Mesendoderm (in vitro differentiated cells): Measurements from ENCODE around the gene MAP6.

Source experiments
- DNase-seq: peaks from one replicate; pipeline ENCODE4 v3.0.0; 2013
- H2AK5ac ChIP-seq: 2 replicates; pipeline ENCODE4 v1.6.1; 2013; ENCODE audit warnings: low read length, inconsistent platforms
- H2BK120ac ChIP-seq: 2 replicates; pipeline ENCODE4 v1.6.1; 2013; ENCODE audit warnings: low read depth, mild to moderate bottlenecking, low read length, moderate library complexity, mixed read lengths
- H2BK15ac ChIP-seq: replicated peaks from 2 replicates; pipeline ENCODE4 v1.6.1; 2013; ENCODE audit warnings: low read depth, mild to moderate bottlenecking, moderate library complexity
- H2BK5ac ChIP-seq: 2 replicates; pipeline ENCODE4 v1.6.1; 2013; ENCODE audit warnings: low read length, inconsistent platforms
- H3K18ac ChIP-seq: 2 replicates; pipeline ENCODE4 v1.6.1; 2013; ENCODE audit warnings: mild to moderate bottlenecking, low read length, mixed read lengths
- H3K23ac ChIP-seq: one replicate; pipeline ENCODE4 v1.6.1; 2013; ENCODE audit warnings: low read length
- H3K27ac ChIP-seq: 2 replicates; pipeline ENCODE4 v1.5.1; 2013; ENCODE audit warnings: low read depth, mild to moderate bottlenecking, inconsistent platforms, low read length, moderate library complexity
- H3K27me3 ChIP-seq: 2 replicates; pipeline ENCODE4 v1.6.1; 2013; ENCODE audit warnings: low read length, control low read depth, mild to moderate bottlenecking, inconsistent platforms; ENCODE audit not compliant: insufficient read depth, poor library complexity
- H3K36me3 ChIP-seq: 2 replicates; pipeline ENCODE4 v1.6.1; 2013; ENCODE audit warnings: low read length, inconsistent platforms; ENCODE audit not compliant: control insufficient read depth, insufficient read depth
- H3K4ac ChIP-seq: one replicate; pipeline ENCODE4 v1.6.1; 2013; ENCODE audit warnings: low read depth, mild to moderate bottlenecking, low read length, moderate library complexity
- H3K4me1 ChIP-seq: 2 replicates; pipeline ENCODE4 v1.6.1; 2013; ENCODE audit warnings: low read depth, low read length, inconsistent platforms; ENCODE audit not compliant: control insufficient read depth
- H3K4me2 ChIP-seq: 2 replicates; pipeline ENCODE4 v1.6.1; 2013; ENCODE audit warnings: low read length
- H3K4me3 ChIP-seq: 2 replicates; pipeline ENCODE4 v1.5.1; 2013; ENCODE audit warnings: mild to moderate bottlenecking, low read length
- H3K56ac ChIP-seq: one replicate; pipeline ENCODE4 v1.6.1; 2013; ENCODE audit warnings: low read length
- H3K79me1 ChIP-seq: 2 replicates; pipeline ENCODE4 v1.6.1; 2013; ENCODE audit warnings: low read length, inconsistent platforms
- H3K79me2 ChIP-seq: 2 replicates; pipeline ENCODE4 v1.6.1; 2013; ENCODE audit warnings: mild to moderate bottlenecking, low read length; ENCODE audit not compliant: control insufficient read depth, insufficient read depth
- H3K9ac ChIP-seq: 2 replicates; pipeline ENCODE4 v1.6.1; 2013; ENCODE audit warnings: low read length, inconsistent platforms
- H4K5ac ChIP-seq: one replicate; pipeline ENCODE4 v1.6.1; 2013; ENCODE audit warnings: low read length
- H4K8ac ChIP-seq: one replicate; pipeline ENCODE4 v1.6.1; 2013; ENCODE audit warnings: low read depth, mild to moderate bottlenecking, control low read depth, low read length, moderate library complexity
- WGBS: extraction: QIAGEN DNeasy Blood & Tissue Kit; methylation state at CpG from one replicate; pipeline ENCODE4 v1.1.7; 2013; ENCODE audit warnings: low lambda C conversion rate, missing lambda C conversion rate; ENCODE audit not compliant: insufficient coverage; ENCODE audit errors: extremely low coverage; 5-methylcytosine and 5-hydroxymethylcytosine counted together

Gene MAP6

GRCh38 chr11:75664389-75664788, 4.4 kb downstream of the MAP6 start:
- Histone ChIP-seq H3K18ac (no peak overlapping the region), H3K36me3 (no peaks in the 10 kb centered on the region), H2AK5ac (no peak overlapping the region), H3K4me2 (no peak overlapping the region), H3K79me1 (no peaks in the 10 kb centered on the region), H3K4me1 (peaks cover 3% of the 10 kb centered on the region), H3K56ac (no peak overlapping the region), H4K8ac (no peak overlapping the region), H3K4ac (no peak overlapping the region), H3K79me2 (no peaks in the 10 kb centered on the region), H3K27me3 (peaks cover 41% of the 10 kb centered on the region), H3K27ac (no peak overlapping the region), H2BK15ac (no peak overlapping the region), H2BK120ac (no peak overlapping the region), H3K9ac (no peak overlapping the region), H2BK5ac (no peak overlapping the region), H4K5ac (no peak overlapping the region), H3K4me3 (no peak overlapping the region), H3K23ac (no peak overlapping the region)
- no peak for DNase-seq
- WGBS = no CpG with 5 or more reads among the region's 1 CpG

GRCh38 chr11:75663808-75664207, 5.0 kb downstream of the MAP6 start:
- peak; percentile 63 for DNase-seq
- no peak overlapping the region for H2AK5ac ChIP-seq
- no peak overlapping the region for H3K9ac ChIP-seq
- no peak overlapping the region for H3K4me2 ChIP-seq
- WGBS = no CpG with 5 or more reads among the region's 1 CpG
- peaks cover 3% of the 10 kb centered on the region for H3K4me1 ChIP-seq
- no peaks in the 10 kb centered on the region for H3K79me2 ChIP-seq
- no peaks in the 10 kb centered on the region for H3K36me3 ChIP-seq
- peak overlapping the region; percentile 17 for H3K56ac ChIP-seq
- no peak overlapping the region for H3K23ac ChIP-seq
- no peak overlapping the region for H2BK5ac ChIP-seq
- H4K5ac ChIP-seq = no peak overlapping the region
- no peak overlapping the region for H3K4ac ChIP-seq
- no peak overlapping the region for H3K27ac ChIP-seq
- peaks cover 36% of the 10 kb centered on the region for H3K27me3 ChIP-seq
- no peak overlapping the region for H3K4me3 ChIP-seq
- H3K79me1 ChIP-seq = no peaks in the 10 kb centered on the region
- no peak overlapping the region for H4K8ac ChIP-seq
- no peak overlapping the region for H2BK15ac ChIP-seq
- no peak overlapping the region for H3K18ac ChIP-seq
- no peak overlapping the region for H2BK120ac ChIP-seq

GRCh38 chr11:75659836-75660235, 9.0 kb downstream of the MAP6 start:
- no peak overlapping the region for H2BK120ac ChIP-seq
- no peak overlapping the region for H2BK15ac ChIP-seq
- H3K36me3 ChIP-seq = no peaks in the 10 kb centered on the region
- H3K27me3 ChIP-seq = no peaks in the 10 kb centered on the region
- no peak overlapping the region for H4K5ac ChIP-seq
- WGBS = no CpG with 5 or more reads among the region's 1 CpG
- no peak overlapping the region for H2AK5ac ChIP-seq
- no peak for DNase-seq
- H3K56ac ChIP-seq = no peak overlapping the region
- H3K4me1 ChIP-seq = peaks cover 3% of the 10 kb centered on the region
- H2BK5ac ChIP-seq = no peak overlapping the region
- H3K4me3 ChIP-seq = no peak overlapping the region
- no peak overlapping the region for H3K23ac ChIP-seq
- no peak overlapping the region for H3K9ac ChIP-seq
- no peak overlapping the region for H3K4ac ChIP-seq
- H3K4me2 ChIP-seq = no peak overlapping the region
- H3K27ac ChIP-seq = no peak overlapping the region
- no peaks in the 10 kb centered on the region for H3K79me1 ChIP-seq
- H3K79me2 ChIP-seq = no peaks in the 10 kb centered on the region
- no peak overlapping the region for H4K8ac ChIP-seq
- no peak overlapping the region for H3K18ac ChIP-seq

- Histone ChIP-seq H3K4me2 (no peak overlapping the region), H3K56ac (no peak overlapping the region), H4K5ac (no peak overlapping the region), H3K79me1 (no peaks in the 10 kb centered on the region), H3K4ac (no peak overlapping the region), H4K8ac (no peak overlapping the region), H2BK5ac (no peak overlapping the region), H2BK15ac (no peak overlapping the region), H3K4me1 (no peaks in the 10 kb centered on the region), H3K36me3 (no peaks in the 10 kb centered on the region), H3K79me2 (no peaks in the 10 kb centered on the region), H3K27me3 (no peaks in the 10 kb centered on the region), H2BK120ac (no peak overlapping the region), H3K23ac (no peak overlapping the region), H3K27ac (no peak overlapping the region), H3K4me3 (no peak overlapping the region), H3K9ac (no peak overlapping the region), H3K18ac (no peak overlapping the region), H2AK5ac (no peak overlapping the region)
- DNase-seq = peak; percentile 75
- no CpG with 5 or more reads among the region's 6 CpGs for WGBS
Observed at GRCh38 chr11:75656044-75656727, 12.7 kb downstream of the MAP6 start.

- Histone ChIP-seq H2BK120ac (no peak overlapping the region), H3K79me2 (no peaks in the 10 kb centered on the region), H4K8ac (no peak overlapping the region), H2BK15ac (no peak overlapping the region), H3K27me3 (no peaks in the 10 kb centered on the region), H2BK5ac (no peak overlapping the region), H3K4ac (no peak overlapping the region), H3K9ac (no peak overlapping the region), H3K23ac (no peak overlapping the region), H3K4me2 (no peak overlapping the region), H3K36me3 (no peaks in the 10 kb centered on the region), H3K18ac (no peak overlapping the region), H3K27ac (no peak overlapping the region), H3K4me1 (no peaks in the 10 kb centered on the region), H3K4me3 (no peak overlapping the region), H4K5ac (no peak overlapping the region), H3K56ac (no peak overlapping the region), H3K79me1 (no peaks in the 10 kb centered on the region), H2AK5ac (no peak overlapping the region)
- no peak for DNase-seq
Observed at GRCh38 chr11:75655605-75656004, 13.2 kb downstream of the MAP6 start.

GRCh38 chr11:75654314-75654713, 14.5 kb downstream of the MAP6 start:
- H3K27ac ChIP-seq = no peak overlapping the region
- peaks cover 2% of the 10 kb centered on the region for H3K27me3 ChIP-seq
- WGBS = no CpG with 5 or more reads among the region's 3 CpGs

More at GRCh38 chr11:75654314-75654713, 14.5 kb downstream of the MAP6 start:
- Histone ChIP-seq H3K4me2 (no peak overlapping the region), H3K79me1 (no peaks in the 10 kb centered on the region), H3K18ac (no peak overlapping the region), H3K23ac (no peak overlapping the region), H3K79me2 (no peaks in the 10 kb centered on the region), H4K5ac (no peak overlapping the region), H3K36me3 (no peaks in the 10 kb centered on the region), H2AK5ac (no peak overlapping the region), H2BK5ac (no peak overlapping the region), H3K4me1 (no peaks in the 10 kb centered on the region), H2BK15ac (no peak overlapping the region), H4K8ac (no peak overlapping the region), H3K4ac (no peak overlapping the region), H3K4me3 (no peak overlapping the region), H3K56ac (no peak overlapping the region), H3K9ac (no peak overlapping the region), H2BK120ac (no peak overlapping the region)
- DNase-seq = no peak
